OCI-M2 (cell line): Measurements from ENCODE around the gene LITAFD.
"Not testable (repeated sequence)": the region's sequence is repeated elsewhere in the genome, so short reads cannot be mapped to it uniquely, and the experiment has no call there.

Experiments
- DNase-seq: peaks from one replicate; lab custom pipeline; 2025; ENCODE audit not compliant: unreplicated experiment; lab: John Stamatoyannopoulos, UW

LITAFD gene

DNA sequence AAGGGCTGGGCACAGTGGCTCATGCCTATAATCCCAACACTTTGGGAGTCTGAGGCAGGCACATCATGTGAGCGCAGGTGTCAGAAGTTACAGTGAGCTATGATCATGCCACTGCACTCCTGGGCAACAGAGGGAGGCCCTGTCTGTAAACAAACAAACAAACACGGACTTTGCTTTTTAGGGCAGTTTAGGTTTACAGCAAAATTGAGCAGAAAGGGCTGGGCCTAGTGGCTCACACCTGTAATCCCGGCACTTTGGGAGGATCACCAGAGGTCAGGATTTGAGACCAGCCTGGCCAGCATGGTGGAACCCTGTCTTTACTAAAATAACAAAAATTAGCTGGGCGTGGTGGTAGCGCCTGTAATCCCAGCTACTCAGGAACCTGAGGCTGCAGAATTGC lies 10.1 kb upstream of the LITAFD start:
- no peak for DNase-seq

DNA sequence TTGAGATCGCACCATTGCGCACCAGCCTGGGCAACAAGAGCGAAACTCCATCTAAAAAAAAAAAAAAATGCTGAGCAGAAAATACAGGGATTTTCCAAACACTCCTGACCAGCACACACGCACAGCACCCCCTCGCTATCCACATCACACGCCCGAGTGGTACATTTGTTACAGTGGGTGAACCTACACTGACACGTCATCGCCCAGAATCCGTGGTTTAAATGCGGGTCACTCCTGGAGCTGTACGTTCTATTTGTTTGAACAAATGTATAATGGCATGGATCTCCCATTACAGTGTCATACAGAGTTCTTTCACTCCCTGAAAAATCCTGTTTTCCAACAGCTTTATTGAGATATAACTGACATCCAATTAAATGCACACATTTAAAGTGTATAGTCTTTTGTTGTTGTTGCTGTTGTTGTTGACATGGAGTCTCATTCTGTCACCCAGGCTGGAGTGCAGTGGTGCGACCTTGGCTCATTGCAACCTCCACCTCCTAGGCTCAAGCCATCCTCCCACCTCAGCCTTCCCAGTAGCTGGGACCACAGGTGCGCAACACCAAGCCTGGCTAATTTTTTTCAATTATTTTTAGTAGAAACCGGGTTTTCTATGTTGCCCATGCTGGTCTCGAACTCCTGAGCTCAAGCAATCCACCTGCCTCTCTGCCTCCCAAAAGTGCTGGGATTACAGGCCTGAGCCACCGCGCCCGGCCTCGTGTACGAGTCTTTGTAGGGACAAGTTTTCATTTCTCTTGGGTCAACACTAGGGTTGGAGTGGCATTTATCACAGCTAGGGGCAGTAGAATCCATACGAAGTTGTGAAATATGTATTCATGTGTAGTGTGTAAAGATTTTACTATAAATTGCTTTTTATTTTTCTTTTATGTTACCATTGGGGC lies 8.9 kb upstream of the LITAFD start:
- DNase-seq: no peak

DNA sequence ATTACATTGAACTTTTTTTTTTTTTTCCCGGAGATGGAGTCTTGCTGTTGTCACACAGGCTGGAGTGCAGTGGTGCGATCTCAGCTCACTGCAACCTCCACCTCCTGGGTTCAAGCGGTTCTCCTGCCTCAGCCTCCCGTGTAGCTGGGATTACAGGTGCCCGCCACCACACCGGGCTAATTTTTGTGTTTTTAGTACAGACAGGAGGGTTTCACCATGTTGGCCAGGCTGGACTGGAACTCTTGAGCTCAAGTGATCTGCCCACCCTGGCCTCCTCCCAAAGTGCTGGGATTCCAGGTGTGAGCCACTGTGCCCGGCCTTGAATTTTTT lies 8.3 kb upstream of the LITAFD start:
- DNase-seq: not testable (repeated sequence)

DNA sequence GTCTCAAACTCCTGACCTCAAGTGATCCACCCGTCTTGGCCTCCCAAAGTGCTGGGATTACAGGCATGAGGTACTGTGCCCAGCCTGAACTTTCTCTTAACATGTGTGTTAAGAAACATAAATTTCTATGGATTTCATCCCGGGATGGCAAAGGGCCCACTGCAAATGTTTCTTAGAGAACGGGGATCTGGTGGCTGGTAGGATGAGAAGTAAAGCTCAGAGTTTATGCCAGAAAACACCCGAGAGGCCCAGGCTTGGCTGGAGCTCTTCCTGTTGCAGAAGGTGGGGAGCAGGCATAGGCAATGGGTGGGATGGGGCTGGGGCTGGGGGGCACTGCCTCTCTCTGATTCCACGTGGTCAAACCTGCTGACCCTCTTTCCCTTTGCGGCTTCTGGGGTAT lies 7.8 kb upstream of the LITAFD start:
- no peak for DNase-seq

DNA sequence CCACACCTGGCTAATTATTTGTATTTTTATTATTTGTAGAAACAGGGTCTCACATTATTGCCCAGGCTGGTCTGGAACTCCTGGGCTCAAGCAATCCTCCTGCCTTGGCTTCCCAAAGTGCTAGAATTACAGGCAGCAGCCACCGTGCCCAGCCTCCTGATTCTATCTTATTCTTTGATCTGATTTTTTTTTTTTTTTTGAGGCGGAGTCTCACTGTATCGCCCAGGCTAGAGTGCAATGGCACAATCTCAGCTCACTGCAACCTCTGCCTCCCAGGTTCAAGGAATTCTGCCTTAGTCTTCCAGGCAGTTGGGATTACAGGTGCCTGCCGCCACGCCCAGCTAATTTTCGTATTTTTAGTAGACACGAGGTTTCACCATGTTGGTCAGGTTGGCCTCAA lies 6.8 kb upstream of the LITAFD start:
- not testable (repeated sequence) for DNase-seq

DNA sequence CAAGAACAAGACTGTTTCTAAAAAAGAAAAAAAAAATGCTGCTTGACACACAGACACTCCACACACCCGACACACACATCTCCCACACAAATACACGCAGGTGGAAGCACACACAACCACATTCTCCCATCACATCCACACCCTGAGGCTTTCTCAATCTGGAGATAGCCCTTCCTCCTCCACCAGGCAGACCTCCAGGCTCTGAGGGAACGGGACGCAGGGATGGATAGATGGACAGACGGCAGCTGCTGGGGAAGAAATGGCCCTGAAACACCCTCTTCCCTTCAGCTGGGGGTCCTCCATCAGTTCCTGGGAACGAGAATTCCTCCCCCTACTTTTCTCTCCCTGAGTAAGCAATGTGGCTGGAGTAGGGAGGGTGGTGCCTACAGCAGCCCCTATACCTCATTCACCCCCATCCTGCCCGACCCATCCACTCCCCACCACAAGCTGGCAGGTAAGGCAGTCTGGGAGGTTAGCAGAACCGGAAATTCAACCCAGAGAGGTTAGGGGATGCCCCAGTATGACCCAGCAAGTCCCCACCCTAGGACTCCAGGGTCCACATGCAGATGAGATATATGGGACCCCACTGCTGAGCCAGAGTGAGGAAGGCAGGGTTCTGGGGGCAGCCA lies 4.1 kb upstream of the LITAFD start:
- no peak for DNase-seq

DNA sequence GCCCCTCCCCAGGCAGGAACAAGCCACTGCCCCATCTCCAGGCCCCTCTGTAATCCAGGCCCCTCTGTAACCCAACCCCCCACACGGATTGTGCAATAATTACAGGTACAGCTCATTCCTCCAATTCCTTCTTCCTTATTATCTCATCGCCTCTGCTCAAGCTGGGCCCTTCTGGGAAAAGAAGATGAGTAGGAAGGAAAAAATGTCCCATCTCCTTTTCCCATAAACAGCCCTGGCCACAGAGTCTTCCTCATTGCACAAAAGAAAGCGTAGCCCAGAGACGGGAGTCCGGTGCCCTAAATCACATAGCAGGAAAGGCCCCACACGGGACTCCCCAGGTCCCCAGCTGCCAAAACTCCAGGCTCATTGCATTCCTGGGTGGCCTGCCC lies 3.6 kb upstream of the LITAFD start:
- no peak for DNase-seq

DNA sequence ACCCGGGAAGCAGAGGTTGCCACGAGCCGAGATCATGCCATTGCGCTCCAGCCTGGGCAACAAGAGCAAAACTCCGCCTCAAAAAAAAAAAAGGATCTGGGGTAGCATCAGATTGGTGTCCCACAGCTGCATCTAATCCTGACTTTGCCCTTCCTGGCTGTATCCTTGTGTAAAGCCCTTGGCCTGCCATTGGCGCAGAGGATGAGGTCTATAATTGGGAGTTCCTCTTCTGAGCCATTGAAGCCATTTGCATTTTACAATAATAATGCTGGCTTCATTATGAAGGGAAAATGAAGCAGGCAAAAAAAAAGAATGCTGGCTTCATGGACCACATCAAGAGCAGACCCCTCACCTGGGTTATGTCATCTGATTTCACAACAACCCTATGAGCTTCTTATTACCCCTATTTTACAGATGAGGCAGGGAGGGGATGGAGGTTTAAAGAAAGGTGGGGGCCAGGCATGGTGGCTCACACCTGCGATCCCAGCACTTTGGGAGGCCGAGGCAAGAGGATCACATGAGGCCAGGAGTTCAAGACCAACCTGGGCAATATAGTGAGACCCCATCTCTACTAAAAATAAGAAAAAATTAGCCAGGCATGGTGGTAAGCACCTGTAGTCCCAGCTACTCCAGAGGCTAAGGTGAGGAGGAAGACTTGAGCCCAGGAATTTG lies 1.2 kb upstream of the LITAFD start:
- no peak for DNase-seq

DNA sequence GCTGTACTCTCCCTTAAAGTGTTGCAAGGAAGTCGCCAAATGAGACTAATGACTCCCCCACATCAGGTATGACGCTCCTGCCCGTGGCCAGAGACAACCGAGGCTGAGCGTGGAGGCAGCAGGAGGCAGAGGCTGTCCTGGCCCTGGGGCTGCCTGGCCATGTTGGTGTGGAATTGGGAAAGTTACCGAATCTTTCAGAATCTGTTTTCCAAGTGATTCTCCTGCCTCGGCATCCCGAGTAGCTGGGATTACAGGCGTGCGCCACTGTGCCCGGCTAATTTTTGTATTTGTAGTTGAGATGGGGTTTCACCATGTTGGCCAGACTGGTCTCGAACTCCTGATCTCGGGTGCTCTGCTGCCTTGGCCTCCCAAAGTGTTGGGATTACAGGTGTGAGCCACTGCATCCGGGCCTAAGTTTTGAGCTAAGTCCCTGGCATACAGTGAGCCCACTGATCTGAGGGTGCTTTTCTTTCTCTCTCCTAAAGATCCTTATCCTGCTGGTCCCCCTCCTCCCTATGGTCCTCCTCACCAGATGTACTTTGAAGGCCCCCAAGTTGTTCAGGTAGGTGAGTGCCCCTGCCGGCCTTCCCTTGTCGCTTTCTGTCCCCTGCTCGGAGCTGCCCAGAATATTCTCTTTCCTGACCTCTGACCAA lies 700 bp downstream of the LITAFD start:
- no peak for DNase-seq

DNA sequence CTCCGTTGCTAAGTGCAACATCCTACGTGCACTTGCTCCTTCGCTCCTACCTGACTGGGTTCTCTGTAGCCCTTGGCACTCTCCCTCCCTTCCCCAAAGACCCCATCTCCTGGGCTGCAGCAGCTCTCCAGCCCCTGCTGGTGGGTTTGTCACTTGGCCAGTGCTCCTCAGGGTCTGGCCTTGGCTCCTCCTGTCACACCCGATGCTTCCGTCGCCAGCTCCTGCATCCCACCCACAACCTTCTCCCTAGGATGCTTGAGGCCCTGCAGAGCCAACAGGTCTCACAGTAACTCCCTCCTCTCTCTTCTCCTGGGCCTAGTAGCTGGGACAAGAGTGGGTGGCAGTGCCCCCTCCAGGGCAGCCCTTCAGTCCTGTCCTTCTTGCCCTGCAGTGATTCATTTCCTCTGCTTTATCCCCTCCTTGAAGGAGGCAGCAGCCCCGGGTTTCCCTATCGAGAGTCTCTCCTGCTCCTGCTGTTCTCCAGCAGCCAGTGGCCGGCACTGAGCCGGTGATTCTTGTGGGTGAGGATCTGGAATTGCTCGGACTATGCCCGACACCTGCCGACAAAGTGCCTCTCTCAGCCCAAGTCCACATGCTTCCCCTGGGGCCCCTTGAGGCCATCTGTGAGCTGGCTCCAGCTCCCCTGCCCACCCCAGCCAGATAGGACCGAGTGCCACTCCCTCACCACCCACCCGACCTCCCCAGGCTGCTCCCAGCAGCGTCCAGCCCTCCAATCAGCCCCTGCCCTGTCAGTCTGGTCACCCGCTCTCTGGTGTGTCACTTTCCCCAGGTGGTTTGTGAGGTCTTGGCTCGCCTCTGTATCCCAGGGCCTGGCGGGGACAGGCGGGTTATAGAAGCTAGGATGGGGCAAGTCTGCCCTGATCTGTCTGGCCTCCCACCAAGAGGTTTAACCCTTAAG lies 3.8 kb downstream of the LITAFD start:
- no peak for DNase-seq

DNA sequence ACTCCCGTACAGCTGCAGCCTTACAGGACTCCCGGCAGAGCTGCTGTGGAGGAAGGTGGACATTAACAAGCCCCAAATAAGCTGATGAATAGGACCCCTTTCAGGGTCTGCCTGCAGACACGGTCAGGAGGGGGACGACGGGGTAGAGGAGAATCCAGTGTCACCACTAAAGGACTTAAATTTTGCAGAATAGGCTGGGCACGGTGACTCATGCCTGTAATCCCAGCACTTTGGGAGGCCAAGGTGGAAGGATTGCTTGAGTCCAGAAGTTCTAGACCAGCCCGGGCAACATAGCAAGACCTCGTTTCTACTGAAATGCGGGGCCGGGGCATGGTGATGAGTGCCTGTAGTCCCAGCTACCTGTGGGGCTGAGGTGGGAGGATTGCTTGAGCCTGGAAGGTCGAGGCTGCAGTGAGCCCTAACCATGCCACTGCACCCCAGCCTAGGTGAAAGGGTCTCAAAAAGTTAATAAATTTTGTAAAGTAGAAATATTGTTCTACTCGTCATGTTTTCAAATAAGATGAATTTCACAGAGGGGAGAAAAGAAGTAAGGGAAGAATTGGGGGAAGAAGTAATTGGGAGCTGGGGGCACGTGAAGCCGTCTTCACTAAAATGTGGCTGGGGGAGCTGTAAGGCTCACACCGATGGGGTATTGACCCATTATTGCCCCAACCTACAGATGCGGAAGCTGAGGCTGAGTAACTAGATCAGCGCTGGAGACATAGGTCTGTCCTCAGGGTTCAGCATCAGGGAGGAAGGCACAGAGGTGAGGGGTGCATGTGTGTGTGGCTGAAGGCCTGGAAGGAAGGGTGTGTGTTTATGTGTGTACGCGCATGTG lies 4.7 kb downstream of the LITAFD start:
- DNase-seq: no peak

DNA sequence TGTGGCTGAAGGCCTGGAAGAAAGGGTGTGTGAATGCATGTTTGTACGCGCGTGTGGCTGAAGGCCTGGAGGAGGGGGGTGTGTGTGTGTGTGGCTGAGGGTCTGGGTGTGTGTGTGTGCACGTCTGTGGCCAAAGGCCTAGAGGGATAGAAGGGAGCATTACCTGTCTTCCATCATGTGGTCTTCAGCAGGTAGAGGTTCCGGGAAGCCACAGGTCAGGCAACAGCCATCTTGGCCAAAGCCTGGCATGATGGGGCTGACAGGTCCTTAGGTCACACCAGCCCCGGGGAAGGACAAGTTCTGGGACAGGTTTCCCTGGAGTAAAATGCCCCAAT lies 5.2 kb downstream of the LITAFD start:
- no peak for DNase-seq

DNA sequence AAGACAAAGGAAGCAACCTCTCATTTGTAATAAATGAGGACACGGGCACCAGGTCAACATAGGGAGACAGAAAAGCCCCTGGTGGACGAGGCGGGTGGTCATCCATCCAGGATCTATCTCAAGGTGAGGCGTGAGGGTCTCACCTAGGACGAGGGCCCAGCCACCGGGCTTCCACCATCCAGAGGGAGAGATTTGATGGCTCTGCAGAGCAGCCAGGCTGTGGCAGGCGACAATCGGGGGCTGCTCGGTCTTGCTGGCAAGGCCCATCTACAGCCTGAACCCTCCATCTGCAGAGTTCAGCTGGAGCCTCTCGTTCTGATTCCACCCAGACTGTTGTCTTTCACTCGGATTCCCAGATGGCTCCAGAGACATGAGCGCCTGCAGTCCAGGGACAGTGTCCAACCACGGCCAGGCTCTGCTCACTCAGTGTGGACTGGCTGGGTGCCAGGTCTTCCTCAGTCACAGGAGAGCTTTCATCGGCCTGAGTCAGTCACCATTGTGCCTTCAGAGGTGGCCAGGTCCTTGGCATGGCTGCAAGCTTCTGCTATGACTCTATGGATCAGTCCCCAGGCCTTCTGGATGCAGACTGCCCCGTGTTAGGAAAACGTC lies 5.9 kb downstream of the LITAFD start:
- DNase-seq: no peak

DNA sequence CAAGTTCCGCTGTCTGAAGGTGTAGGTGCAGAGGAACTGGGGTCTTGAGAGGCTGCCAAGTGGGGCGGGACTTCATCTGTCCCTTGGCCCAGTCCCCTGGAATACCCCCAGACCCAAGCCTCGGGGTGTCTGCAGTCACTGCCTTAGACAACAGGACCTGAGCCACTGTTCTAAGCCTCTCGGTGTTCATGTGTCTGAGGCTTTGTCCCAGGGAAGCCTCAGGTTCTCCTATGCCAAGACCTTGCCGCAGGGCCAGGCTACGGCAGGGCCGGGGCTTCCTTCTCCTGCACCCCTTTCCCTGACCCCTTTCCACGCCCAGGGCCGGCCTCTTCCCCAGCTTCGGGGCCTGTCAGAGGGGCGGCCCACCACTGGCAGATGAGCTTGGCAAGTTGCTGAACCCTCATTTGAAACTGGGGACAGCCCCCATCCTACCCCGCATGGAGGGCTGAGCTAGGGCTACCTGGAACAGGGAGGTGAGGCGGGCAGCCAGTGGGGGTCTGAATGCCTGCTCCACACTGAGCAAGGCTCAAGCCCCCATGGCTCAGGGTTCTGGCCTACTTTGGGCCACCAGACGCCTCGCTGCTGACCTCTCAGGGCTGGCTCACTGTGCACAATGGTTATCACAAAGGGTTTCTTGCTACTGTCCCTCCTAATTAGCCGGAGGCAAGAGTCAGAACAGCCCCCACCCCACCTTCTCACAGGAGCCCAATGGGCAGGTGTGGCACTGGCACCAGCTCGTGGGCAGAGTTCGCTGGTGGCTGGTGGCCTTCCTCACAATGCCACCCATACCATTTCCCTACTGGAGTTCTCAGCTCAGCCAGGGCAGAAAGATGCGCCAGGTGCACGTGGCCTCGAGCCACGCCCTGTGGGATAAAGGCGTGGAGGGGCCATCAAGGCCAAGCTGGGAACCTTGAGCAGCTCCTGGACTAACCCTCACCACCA lies 7.1 kb downstream of the LITAFD start:
- no peak for DNase-seq

DNA sequence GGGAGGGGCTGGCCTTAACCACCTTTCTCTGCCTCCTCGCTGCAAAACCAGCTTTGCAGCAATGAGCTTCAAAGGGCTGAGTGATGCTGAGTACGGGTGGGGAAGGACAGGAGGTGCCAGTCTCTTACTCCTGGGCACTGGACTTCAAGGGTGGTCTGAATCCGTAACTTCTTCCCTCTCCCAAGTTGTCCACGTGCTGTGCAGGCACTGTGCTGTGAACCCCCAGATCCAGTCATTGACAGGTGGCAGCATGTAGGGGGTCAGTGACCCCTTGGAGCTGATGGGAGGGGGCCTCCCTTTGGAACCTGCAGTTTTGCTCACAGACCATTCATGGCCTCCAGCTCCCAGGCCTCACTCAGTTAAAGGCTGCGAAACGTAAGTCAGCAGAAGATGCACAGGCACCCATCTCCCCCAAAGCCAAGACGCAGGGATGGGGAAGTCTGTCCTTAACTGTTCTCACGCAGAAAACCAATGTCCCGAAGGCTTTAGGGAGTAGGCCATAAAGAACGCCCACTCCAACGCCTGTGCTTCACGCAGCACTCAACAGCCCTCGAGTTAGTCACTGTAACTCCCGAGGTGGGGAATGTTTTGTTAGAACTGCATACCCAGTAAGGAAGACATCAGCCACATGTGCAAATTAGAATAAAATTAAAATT lies 7.9 kb downstream of the LITAFD start:
- no peak for DNase-seq

DNA sequence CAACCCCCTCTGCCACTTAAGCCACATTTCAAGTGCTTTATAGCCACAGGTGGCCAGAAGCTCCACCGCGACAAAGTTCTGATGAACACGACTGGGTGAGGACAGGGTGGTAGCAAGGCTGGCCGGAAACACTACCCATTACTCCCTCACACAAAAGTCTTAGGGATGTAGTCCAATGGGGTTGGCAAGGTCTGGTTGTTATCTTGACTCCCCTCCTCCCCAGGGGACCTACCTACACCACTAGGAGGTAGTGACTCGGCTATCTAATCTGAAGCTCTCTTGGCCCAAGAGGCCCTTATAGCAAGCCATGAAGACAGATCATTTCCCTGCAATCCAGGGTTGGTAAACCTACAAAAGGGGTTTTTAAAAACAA lies 8.4 kb downstream of the LITAFD start:
- DNase-seq: no peak

DNA sequence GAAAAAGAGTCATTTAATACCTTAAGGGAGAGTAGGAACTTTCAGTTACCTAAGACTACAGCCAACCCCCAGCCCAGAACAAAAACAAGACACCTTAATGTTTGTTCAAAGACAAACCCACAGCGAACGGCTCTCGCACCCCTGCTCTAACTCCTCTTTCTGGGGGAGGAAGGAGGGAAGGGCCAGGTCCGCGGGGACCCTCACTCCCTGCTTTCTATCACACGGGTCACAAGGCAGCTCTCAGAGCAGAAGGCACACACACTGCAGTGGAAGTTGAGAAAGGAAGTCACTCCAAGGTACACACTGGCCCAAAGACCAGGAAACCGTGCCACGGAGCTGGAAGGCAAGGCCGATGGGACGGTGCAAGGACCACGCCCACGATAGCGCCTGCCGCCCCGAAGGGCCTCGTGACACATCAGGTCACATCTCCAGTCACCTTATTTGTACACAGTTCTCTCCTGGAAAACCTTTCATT lies 10.0 kb downstream of the LITAFD start:
- no peak for DNase-seq

DNA sequence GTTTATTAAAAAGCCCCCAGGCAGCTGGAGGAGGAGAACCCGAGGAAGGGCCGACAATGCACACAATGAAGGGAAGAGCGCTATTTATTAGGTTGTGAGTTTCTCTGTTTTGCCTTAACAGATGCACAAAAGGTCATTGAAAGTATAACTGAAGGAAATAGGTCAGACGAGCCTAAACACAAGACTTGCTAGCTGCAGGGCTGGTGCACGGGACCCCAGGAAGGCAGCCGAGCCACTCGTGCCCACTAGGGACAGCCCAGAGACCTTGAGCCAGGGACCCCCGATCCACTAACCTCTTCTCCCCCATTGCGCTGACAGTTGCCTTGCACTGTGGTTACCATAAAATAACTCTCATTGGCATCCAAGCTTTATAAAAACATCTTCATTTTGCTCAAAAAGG lies 11.3 kb downstream of the LITAFD start:
- DNase-seq: no peak
